Fibroblast of lung (primary cell): ENCODE results near the gene BCL10. TPM values are rescaled to one million over a fixed set of nuclear protein-coding genes. Genes with fewer than 3 reads are reported as not detected.

ENCODE experiments used
- DNase-seq, 2 donors: peaks; one replicate each; pipeline versions ENCODE4 v3.0.0 to v3.0.0-alpha.2; 2010; ENCODE audit warnings: low read depth in 2 of 2
- H2AFZ ChIP-seq: 2 replicates; pipeline ENCODE4 v1.5.1; 2012; ENCODE audit warnings: low read length, control low read depth, inconsistent platforms
- H3K27ac ChIP-seq: 2 replicates; pipeline ENCODE4 v1.5.1; 2011; ENCODE audit warnings: low read length, control low read depth; ENCODE audit not compliant: insufficient read depth
- H3K27me3 ChIP-seq: 2 replicates; pipeline ENCODE4 v1.5.1; 2011; ENCODE audit warnings: mild to moderate bottlenecking, low read length; ENCODE audit not compliant: control insufficient read depth, insufficient read depth
- H3K36me3 ChIP-seq: 2 replicates; pipeline ENCODE4 v1.5.1; 2011; ENCODE audit warnings: low read length; ENCODE audit not compliant: control insufficient read depth, insufficient read depth
- H3K4me1 ChIP-seq: 2 replicates; pipeline ENCODE4 v1.5.1; 2011; ENCODE audit warnings: low read length; ENCODE audit not compliant: control insufficient read depth, insufficient read depth; ENCODE audit errors: extremely low read depth
- H3K4me2 ChIP-seq: 2 replicates; pipeline ENCODE4 v1.5.1; 2011; ENCODE audit warnings: low read length, control low read depth; ENCODE audit not compliant: insufficient read depth; ENCODE audit errors: extremely low read depth
- H3K4me3 ChIP-seq, 4 experiments: fragments of 200-600 bp in 1 of 4; sonication (generic) in 1 of 4; replicated peaks in 1 of 4; 2 replicates each; pipeline ENCODE4 v1.5.1; 2011 to 2016; ENCODE audit warnings: low read length in 4 of 4, low read depth in 3 of 4, mild to moderate bottlenecking in 3 of 4, control low read depth in 2 of 4, inconsistent platforms in 1 of 4, mixed read lengths in 1 of 4; ENCODE audit not compliant: insufficient read depth in 1 of 4; ENCODE audit errors: control extremely low read depth in 1 of 4
- H3K79me2 ChIP-seq: 2 replicates; pipeline ENCODE4 v1.5.1; 2012; ENCODE audit warnings: mild to moderate bottlenecking, low read length, inconsistent platforms; ENCODE audit not compliant: control insufficient read depth, insufficient read depth
- H3K9ac ChIP-seq: 2 replicates; pipeline ENCODE4 v1.5.1; 2011; ENCODE audit warnings: mild to moderate bottlenecking, low read length, control low read depth; ENCODE audit not compliant: insufficient read depth
- H3K9me3 ChIP-seq: 2 replicates; pipeline ENCODE4 v1.5.1; 2012; ENCODE audit warnings: low read depth, low read length; ENCODE audit not compliant: control insufficient read depth, insufficient read depth
- H4K20me1 ChIP-seq: 2 replicates; pipeline ENCODE4 v1.5.1; 2011; ENCODE audit warnings: low read length; ENCODE audit not compliant: control insufficient read depth, insufficient read depth; ENCODE audit errors: extremely low read depth
- EZH2 ChIP-seq: IDR thresholded peaks from 2 replicates; pipeline ENCODE4 v1.5.1; 2012; ENCODE audit warnings: low read length, control low read depth, mild to moderate bottlenecking; ENCODE audit errors: missing control alignments
- polyA plus RNA-seq, 2 donors: library from polyadenylated mRNA; depleted of rRNA in 1 of 2; stranded (reverse) in 1 of 2; unstranded in 1 of 2; fragments of >200 nt; gene quantifications; 2 replicates each; pipeline ENCODE4 v1.2.1, GENCODE V29; 2011 to 2012; ENCODE audit warnings: missing spikeins in 1 of 2
- total RNA-seq: library from RNA; depleted of rRNA; stranded (reverse); fragments of >200 nt; gene quantifications from 2 replicates; pipeline ENCODE4 v1.2.1, GENCODE V29; 2014
- TF ChIP-seq, protein P1 (sequence below), 2 donors: IDR thresholded peaks in 1 of 2; conservative IDR thresholded peaks in 1 of 2; 1 replicate in 1 of 2; 2 replicates in 1 of 2; pipeline ENCODE4 v1.5.1; 2011 to 2012; ENCODE audit warnings: low read length in 2 of 2, control low read depth in 1 of 2, inconsistent platforms in 1 of 2, low read depth in 1 of 2, mild to moderate bottlenecking in 1 of 2

BCL10 gene
- total and polyA plus RNA-seq, 2 donors (not counting 1 experiment from before 2014, with no cell fraction given), result 18.8 to 30.2 TPM

GRCh38 chr1:85282424-85282823 lies 6.0 kb upstream of the BCL10 start:
- Histone ChIP-seq H4K20me1 (no peaks in the 10 kb centered on the region), H3K4me3 (no peak overlapping the region), H3K79me2 (no peaks in the 10 kb centered on the region), H3K36me3 (no peaks in the 10 kb centered on the region), H2AFZ (no peak overlapping the region), H3K4me1 (peaks cover 5% of the 10 kb centered on the region), H3K4me2 (no peak overlapping the region), H3K27ac (no peak overlapping the region), H3K27me3 (no peaks in the 10 kb centered on the region), H3K9me3 (no peaks in the 10 kb centered on the region), H3K9ac (no peak overlapping the region)
- no peak for DNase-seq
- TF ChIP-seq, protein P1, sequence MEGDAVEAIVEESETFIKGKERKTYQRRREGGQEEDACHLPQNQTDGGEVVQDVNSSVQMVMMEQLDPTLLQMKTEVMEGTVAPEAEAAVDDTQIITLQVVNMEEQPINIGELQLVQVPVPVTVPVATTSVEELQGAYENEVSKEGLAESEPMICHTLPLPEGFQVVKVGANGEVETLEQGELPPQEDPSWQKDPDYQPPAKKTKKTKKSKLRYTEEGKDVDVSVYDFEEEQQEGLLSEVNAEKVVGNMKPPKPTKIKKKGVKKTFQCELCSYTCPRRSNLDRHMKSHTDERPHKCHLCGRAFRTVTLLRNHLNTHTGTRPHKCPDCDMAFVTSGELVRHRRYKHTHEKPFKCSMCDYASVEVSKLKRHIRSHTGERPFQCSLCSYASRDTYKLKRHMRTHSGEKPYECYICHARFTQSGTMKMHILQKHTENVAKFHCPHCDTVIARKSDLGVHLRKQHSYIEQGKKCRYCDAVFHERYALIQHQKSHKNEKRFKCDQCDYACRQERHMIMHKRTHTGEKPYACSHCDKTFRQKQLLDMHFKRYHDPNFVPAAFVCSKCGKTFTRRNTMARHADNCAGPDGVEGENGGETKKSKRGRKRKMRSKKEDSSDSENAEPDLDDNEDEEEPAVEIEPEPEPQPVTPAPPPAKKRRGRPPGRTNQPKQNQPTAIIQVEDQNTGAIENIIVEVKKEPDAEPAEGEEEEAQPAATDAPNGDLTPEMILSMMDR (conservative IDR thresholded peaks at IDR 0.05 in 1 of 2, IDR thresholded peaks at IDR 0.05 in 1 of 2; ENCODE audit: low read depth in 1 of 2, low read length in 2 of 2), result no peak
- TF ChIP-seq EZH2, result no peak

- no peaks in the 10 kb centered on the region for H4K20me1 ChIP-seq
- DNase-seq, result peak in 1 of 2 donors; percentile 20
- H3K9me3 ChIP-seq, result no peaks in the 10 kb centered on the region
- H3K27ac ChIP-seq, result no peak overlapping the region
- H3K27me3 ChIP-seq, result no peaks in the 10 kb centered on the region
- peaks cover 5% of the 10 kb centered on the region for H3K4me1 ChIP-seq
- no peak overlapping the region for H3K4me2 ChIP-seq
- TF ChIP-seq, protein P1 (conservative IDR thresholded peaks at IDR 0.05 in 1 of 2, IDR thresholded peaks at IDR 0.05 in 1 of 2; ENCODE audit: low read depth in 1 of 2, low read length in 2 of 2), result no peak
- no peak for TF ChIP-seq EZH2
- no peak overlapping the region for H3K9ac ChIP-seq
- H3K79me2 ChIP-seq, result peaks cover 6% of the 10 kb centered on the region
- H2AFZ ChIP-seq, result no peak overlapping the region
- H3K4me3 ChIP-seq, result no peak overlapping the region
- H3K36me3 ChIP-seq, result no peaks in the 10 kb centered on the region
Observed at GRCh38 chr1:85280636-85281035, 4.2 kb upstream of the BCL10 start.

GRCh38 chr1:85279458-85280080 lies 3.1 kb upstream of the BCL10 start:
- Histone ChIP-seq H3K9ac (no peak overlapping the region), H2AFZ (peak overlapping the region; percentile 43), H3K79me2 (peaks cover 16% of the 10 kb centered on the region), H3K4me2 (peak overlapping the region; percentile 20), H3K9me3 (no peaks in the 10 kb centered on the region), H3K27ac (peak overlapping the region; percentile 72), H3K4me3 (peak overlapping the region in 1 of 4 experiments; percentile 39), H3K4me1 (peaks cover 5% of the 10 kb centered on the region), H4K20me1 (no peaks in the 10 kb centered on the region), H3K36me3 (no peaks in the 10 kb centered on the region), H3K27me3 (no peaks in the 10 kb centered on the region)
- no peak for DNase-seq
- TF ChIP-seq EZH2, result no peak
- TF ChIP-seq, protein P1 (conservative IDR thresholded peaks at IDR 0.05 in 1 of 2, IDR thresholded peaks at IDR 0.05 in 1 of 2; ENCODE audit: low read depth in 1 of 2, low read length in 2 of 2), result no peak
